Breast epithelium (tissue), 3 donors: ENCODE measurements around the gene TCOF1.

Source experiments
- CTCF ChIP-seq, 3 donors: fragments of 450-650 bp; IDR thresholded peaks; one replicate each; pipeline ENCODE4 v1.5.1; 2016 to 2017; ENCODE audit warnings: antibody characterized with exemption in 3 of 3, mild to moderate bottlenecking in 3 of 3, moderate library complexity in 3 of 3
- POLR2A ChIP-seq: fragments of 450-650 bp; IDR thresholded peaks from one replicate; pipeline ENCODE4 v1.6.1; 2016; ENCODE audit warnings: antibody characterized with exemption, mild to moderate bottlenecking, moderate library complexity
- POLR2AphosphoS5 ChIP-seq, 3 donors: sonication (generic); formaldehyde crosslinking; IDR thresholded peaks; one replicate each; pipeline ENCODE4 v1.6.1; 2017; ENCODE audit warnings: antibody characterized with exemption in 3 of 3

- TF ChIP-seq POLR2A (no peak), CTCF (IDR thresholded peaks at IDR 0.05) (no peak), POLR2AphosphoS5 (IDR thresholded peaks at IDR 0.05) (no peak)
Observed at GRCh38 chr5:150333400-150333799, 24.1 kb upstream of the TCOF1 start.
